ENCODE measurements around the gene NLRP9.

NLRP9 gene

GRCh38 chr19:55669418-55670279 is 68.6 kb downstream of the NLRP9 start:
- Histone ChIP-seq H3K4me3 (ENCODE audit: low read length) (no peak overlapping the region), H3K9ac (ENCODE audit: low read depth, low read length) (no peak overlapping the region), H3K9me3 (ENCODE audit: insufficient read depth, low read depth, low read length) (no peaks in the 10 kb centered on the region), H3K27me3 (ENCODE audit: insufficient read depth, low read length) (no peaks in the 10 kb centered on the region), H3K36me3 (ENCODE audit: insufficient read depth, low read length) (peaks cover 73% of the 10 kb centered on the region), H3K4me1 (ENCODE audit: insufficient read depth, low read length) (peaks cover 12% of the 10 kb centered on the region; the same call in 1 of the 2 replicates), H3K27ac (ENCODE audit: low read depth, low read length) (no peak overlapping the region)
- 93% methylated on average over 43 of the region's 43 CpGs for WGBS

GRCh38 chr19:55668603-55669348 is 69.4 kb downstream of the NLRP9 start:
- Histone ChIP-seq H3K9me3 (ENCODE audit: insufficient read depth, low read depth, low read length) (no peaks in the 10 kb centered on the region), H3K27me3 (ENCODE audit: insufficient read depth, low read length) (no peaks in the 10 kb centered on the region), H3K9ac (ENCODE audit: low read depth, low read length) (no peak overlapping the region), H3K27ac (ENCODE audit: low read depth, low read length) (no peak overlapping the region), H3K4me3 (ENCODE audit: low read length) (no peak overlapping the region), H3K36me3 (ENCODE audit: insufficient read depth, low read length) (peaks cover 82% of the 10 kb centered on the region), H3K4me1 (ENCODE audit: insufficient read depth, low read length) (peaks cover 12% of the 10 kb centered on the region; the same call in 1 of the 2 replicates)
- 91% methylated on average over 30 of the region's 30 CpGs for whole genome bisulfite sequencing

GRCh38 chr19:55667958-55668357 is 70.2 kb downstream of the NLRP9 start:
- Histone ChIP-seq H3K4me1 (ENCODE audit: insufficient read depth, low read length) (0 out of 2 replicates have a peak, but pooled peaks cover 4% of the 10 kb centered on the region), H3K9ac (ENCODE audit: low read depth, low read length) (no peak overlapping the region), H3K4me3 (ENCODE audit: low read length) (no peak overlapping the region), H3K27me3 (ENCODE audit: insufficient read depth, low read length) (no peaks in the 10 kb centered on the region), H3K36me3 (ENCODE audit: insufficient read depth, low read length) (peaks cover 85% of the 10 kb centered on the region), H3K9me3 (ENCODE audit: insufficient read depth, low read depth, low read length) (no peaks in the 10 kb centered on the region), H3K27ac (ENCODE audit: low read depth, low read length) (no peak overlapping the region)
- WGBS = 93% methylated on average over 11 of the region's 11 CpGs

- Histone ChIP-seq H3K9ac (ENCODE audit: low read depth, low read length) (no peak overlapping the region), H3K4me1 (ENCODE audit: insufficient read depth, low read length) (0 out of 2 replicates have a peak, but pooled peaks cover 3% of the 10 kb centered on the region)
These were observed 70.7 kb downstream of the NLRP9 start for GRCh38 chr19:55667511-55667910.

GRCh38 chr19:55667006-55667381 is 71.2 kb downstream of the NLRP9 start:
- peaks cover 88% of the 10 kb centered on the region for H3K36me3 ChIP-seq (ENCODE audit: insufficient read depth, low read length)
- 96% methylated on average over 3 of the region's 4 CpGs for WGBS
- H3K4me1 ChIP-seq (ENCODE audit: insufficient read depth, low read length) = 0 out of 2 replicates have a peak, but pooled peaks cover 3% of the 10 kb centered on the region
- no peaks in the 10 kb centered on the region for H3K27me3 ChIP-seq (ENCODE audit: insufficient read depth, low read length)
- no peak overlapping the region for H3K4me3 ChIP-seq (ENCODE audit: low read length)
- H3K9ac ChIP-seq (ENCODE audit: low read depth, low read length) = no peak overlapping the region
- H3K9me3 ChIP-seq (ENCODE audit: insufficient read depth, low read depth, low read length) = no peaks in the 10 kb centered on the region
- no peak overlapping the region for H3K27ac ChIP-seq (ENCODE audit: low read depth, low read length)

More at GRCh38 chr19:55667511-55667910, 70.7 kb downstream of the NLRP9 start:
- Histone ChIP-seq H3K27ac (ENCODE audit: low read depth, low read length) (no peak overlapping the region), H3K36me3 (ENCODE audit: insufficient read depth, low read length) (peaks cover 89% of the 10 kb centered on the region), H3K9me3 (ENCODE audit: insufficient read depth, low read depth, low read length) (no peaks in the 10 kb centered on the region), H3K4me3 (ENCODE audit: low read length) (no peak overlapping the region), H3K27me3 (ENCODE audit: insufficient read depth, low read length) (no peaks in the 10 kb centered on the region)
- 95% methylated on average over 12 of the region's 12 CpGs for WGBS

- 96% methylated on average over 12 of the region's 12 CpGs for WGBS
- no peak overlapping the region for H3K9ac ChIP-seq (ENCODE audit: low read depth, low read length)
- H3K27ac ChIP-seq (ENCODE audit: low read depth, low read length) = no peak overlapping the region
- peaks cover 93% of the 10 kb centered on the region for H3K36me3 ChIP-seq (ENCODE audit: insufficient read depth, low read length)
- no peaks in the 10 kb centered on the region for H3K27me3 ChIP-seq (ENCODE audit: insufficient read depth, low read length)
- H3K4me1 ChIP-seq (ENCODE audit: insufficient read depth, low read length) = 0 out of 2 replicates have a peak, but pooled peaks cover 3% of the 10 kb centered on the region
- H3K9me3 ChIP-seq (ENCODE audit: insufficient read depth, low read depth, low read length) = no peaks in the 10 kb centered on the region
- no peak overlapping the region for H3K4me3 ChIP-seq (ENCODE audit: low read length)
These were observed 71.7 kb downstream of the NLRP9 start for GRCh38 chr19:55666343-55667005.

- 91% methylated on average over 20 of the region's 20 CpGs for WGBS
- H3K27me3 ChIP-seq (ENCODE audit: insufficient read depth, low read length) = no peaks in the 10 kb centered on the region
- no peak overlapping the region for H3K9ac ChIP-seq (ENCODE audit: low read depth, low read length)
These were observed 74.2 kb downstream of the NLRP9 start for GRCh38 chr19:55663846-55664536.

GRCh38 chr19:55661826-55662225 is 76.4 kb downstream of the NLRP9 start:
- H3K9me3 ChIP-seq (ENCODE audit: insufficient read depth, low read depth, low read length) = no peaks in the 10 kb centered on the region
- no peak overlapping the region for H3K27ac ChIP-seq (ENCODE audit: low read depth, low read length)
- no peak overlapping the region for H3K4me3 ChIP-seq (ENCODE audit: low read length)
- peaks cover 16% of the 10 kb centered on the region; the same call in 1 of the 2 replicates for H3K4me1 ChIP-seq (ENCODE audit: insufficient read depth, low read length)
- no peak overlapping the region for H3K9ac ChIP-seq (ENCODE audit: low read depth, low read length)
- WGBS = 90% methylated on average over 7 of the region's 7 CpGs
- H3K27me3 ChIP-seq (ENCODE audit: insufficient read depth, low read length) = no peaks in the 10 kb centered on the region
- H3K36me3 ChIP-seq (ENCODE audit: insufficient read depth, low read length) = peaks cover 82% of the 10 kb centered on the region

More at GRCh38 chr19:55663846-55664536, 74.2 kb downstream of the NLRP9 start:
- Histone ChIP-seq H3K27ac (ENCODE audit: low read depth, low read length) (no peak overlapping the region), H3K9me3 (ENCODE audit: insufficient read depth, low read depth, low read length) (no peaks in the 10 kb centered on the region), H3K4me1 (ENCODE audit: insufficient read depth, low read length) (no peaks in the 10 kb centered on the region), H3K36me3 (ENCODE audit: insufficient read depth, low read length) (peaks cover 94% of the 10 kb centered on the region), H3K4me3 (ENCODE audit: low read length) (no peak overlapping the region)

- Histone ChIP-seq H3K36me3 (ENCODE audit: insufficient read depth, low read length) (peaks cover 74% of the 10 kb centered on the region), H3K27ac (ENCODE audit: low read depth, low read length) (no peak overlapping the region), H3K9me3 (ENCODE audit: insufficient read depth, low read depth, low read length) (no peaks in the 10 kb centered on the region), H3K9ac (ENCODE audit: low read depth, low read length) (no peak overlapping the region), H3K4me3 (ENCODE audit: low read length) (no peak overlapping the region), H3K27me3 (ENCODE audit: insufficient read depth, low read length) (no peaks in the 10 kb centered on the region), H3K4me1 (ENCODE audit: insufficient read depth, low read length) (peaks cover 23% of the 10 kb centered on the region; the same call in 1 of the 2 replicates)
- 95% methylated on average over 16 of the region's 16 CpGs for WGBS
These were observed 77.2 kb downstream of the NLRP9 start for GRCh38 chr19:55660991-55661390.

- H3K4me1 ChIP-seq (ENCODE audit: insufficient read depth, low read length) = peaks cover 23% of the 10 kb centered on the region; the same call in 1 of the 2 replicates
- no peak overlapping the region for H3K4me3 ChIP-seq (ENCODE audit: low read length)
- no peaks in the 10 kb centered on the region for H3K27me3 ChIP-seq (ENCODE audit: insufficient read depth, low read length)
- peaks cover 68% of the 10 kb centered on the region for H3K36me3 ChIP-seq (ENCODE audit: insufficient read depth, low read length)
- 98% methylated on average over 12 of the region's 12 CpGs for WGBS
- no peak overlapping the region for H3K27ac ChIP-seq (ENCODE audit: low read depth, low read length)
- no peaks in the 10 kb centered on the region for H3K9me3 ChIP-seq (ENCODE audit: insufficient read depth, low read depth, low read length)
- H3K9ac ChIP-seq (ENCODE audit: low read depth, low read length) = no peak overlapping the region
These were observed 77.8 kb downstream of the NLRP9 start for GRCh38 chr19:55660404-55660803.

Data from HUES64 (cell line).